ENCODE results near the gene ESF1. TPM values are rescaled to one million over a fixed set of nuclear protein-coding genes. Genes with fewer than 3 reads are reported as not detected.

Gene ESF1
- total and polyA plus RNA-seq, 4 donors = 7.9 to 14.6 (median 10.4) TPM

- no peak overlapping the region for H3K27ac ChIP-seq (ENCODE audit: low read depth in 1 of 2, low read length in 1 of 2)
- no peak for TF ChIP-seq CTCF (IDR thresholded peaks at IDR 0.05; ENCODE audit: control extremely low read depth, extremely low read depth)
- peaks cover 0 to 24% (median 0%) of the 10 kb centered on the region in 5 donors for H3K4me1 ChIP-seq (ENCODE audit: control insufficient read depth in 5 of 5, insufficient read depth in 5 of 5, low read length in 5 of 5)
- peaks cover 0 to 6% (median 4%) of the 10 kb centered on the region in 4 donors for H3K9me3 ChIP-seq (ENCODE audit: control insufficient read depth in 4 of 4, insufficient read depth in 3 of 4, low read length in 3 of 4)
- peaks cover 6 to 31% (median 22%) of the 10 kb centered on the region in 4 donors for H3K36me3 ChIP-seq (ENCODE audit: control insufficient read depth in 4 of 4, insufficient read depth in 4 of 4, low read length in 4 of 4)
- H3K27me3 ChIP-seq (ENCODE audit: control insufficient read depth in 3 of 3, insufficient read depth in 3 of 3, low read length in 2 of 3) = no peaks in the 10 kb centered on the region
- DNase-seq (peak; percentile 14 to 95 (median 93)), ATAC-seq (ENCODE audit: insufficient read depth, low FRiP score) (no peak)
- H3K9ac ChIP-seq (ENCODE audit: insufficient read depth in 1 of 2, low read length in 2 of 2) = no peak overlapping the region
- WGBS, 2 donors = 73 to 85% methylated on average over 3 of the region's 3 CpGs
- H3K4me3 ChIP-seq = no peak overlapping the region
Measured at GRCh38 chr20:13736436-13737191, 48.1 kb downstream of the ESF1 start.

GRCh38 chr20:13735826-13736225 is 48.9 kb downstream of the ESF1 start:
- H3K4me3 ChIP-seq = no peak overlapping the region
- TF ChIP-seq CTCF (IDR thresholded peaks at IDR 0.05; ENCODE audit: control extremely low read depth, extremely low read depth) = no peak
- peaks cover 0 to 24% (median 0%) of the 10 kb centered on the region in 5 donors for H3K4me1 ChIP-seq (ENCODE audit: control insufficient read depth in 5 of 5, insufficient read depth in 5 of 5, low read length in 5 of 5)
- no peaks in the 10 kb centered on the region for H3K27me3 ChIP-seq (ENCODE audit: control insufficient read depth in 3 of 3, insufficient read depth in 3 of 3, low read length in 2 of 3)
- DNase-seq = no peak
- H3K9ac ChIP-seq (ENCODE audit: insufficient read depth in 1 of 2, low read length in 2 of 2) = no peak overlapping the region
- H3K27ac ChIP-seq (ENCODE audit: low read depth in 1 of 2, low read length in 1 of 2) = no peak overlapping the region
- WGBS, 2 donors = 90 to 92% methylated on average over 1 of the region's 1 CpG
- no peak for ATAC-seq (ENCODE audit: insufficient read depth, low FRiP score)
- H3K36me3 ChIP-seq (ENCODE audit: control insufficient read depth in 4 of 4, insufficient read depth in 4 of 4, low read length in 4 of 4) = peaks cover 7 to 27% (median 18%) of the 10 kb centered on the region in 4 donors
- H3K9me3 ChIP-seq (ENCODE audit: control insufficient read depth in 4 of 4, insufficient read depth in 3 of 4, low read length in 3 of 4) = no peaks in the 10 kb centered on the region

GRCh38 chr20:13723011-13723410 is 61.7 kb downstream of the ESF1 start:
- H3K4me1 ChIP-seq (ENCODE audit: control insufficient read depth in 5 of 5, insufficient read depth in 5 of 5, low read length in 5 of 5) = peaks cover 0 to 4% (median 0%) of the 10 kb centered on the region in 5 donors
- no peak for TF ChIP-seq CTCF (IDR thresholded peaks at IDR 0.05; ENCODE audit: control extremely low read depth, extremely low read depth)
- DNase-seq (no peak), ATAC-seq (ENCODE audit: insufficient read depth, low FRiP score) (no peak)
- 72 to 85% methylated on average over 1 of the region's 1 CpG for WGBS, 2 donors
- H3K4me3 ChIP-seq = no peak overlapping the region
- no peak overlapping the region for H3K27ac ChIP-seq (ENCODE audit: low read depth in 1 of 2, low read length in 1 of 2)
- no peaks in the 10 kb centered on the region for H3K9me3 ChIP-seq (ENCODE audit: control insufficient read depth in 4 of 4, insufficient read depth in 3 of 4, low read length in 3 of 4)
- H3K9ac ChIP-seq (ENCODE audit: insufficient read depth in 1 of 2, low read length in 2 of 2) = no peak overlapping the region
- no peaks in the 10 kb centered on the region for H3K27me3 ChIP-seq (ENCODE audit: control insufficient read depth in 3 of 3, insufficient read depth in 3 of 3, low read length in 2 of 3)
- H3K36me3 ChIP-seq (ENCODE audit: control insufficient read depth in 4 of 4, insufficient read depth in 4 of 4, low read length in 4 of 4) = peaks cover 1 to 27% (median 5%) of the 10 kb centered on the region in 4 donors
